ENCODE data around the gene NUDT22. TPM values are rescaled to one million over a fixed set of nuclear protein-coding genes. Genes with fewer than 3 reads are reported as not detected.

NUDT22 gene
- total and polyA plus RNA-seq, 2 of the 8 experiments (the other 6 are each of a cell fraction or from before 2014, with no cell fraction given), result 43.4 to 69.0 TPM

DNA sequence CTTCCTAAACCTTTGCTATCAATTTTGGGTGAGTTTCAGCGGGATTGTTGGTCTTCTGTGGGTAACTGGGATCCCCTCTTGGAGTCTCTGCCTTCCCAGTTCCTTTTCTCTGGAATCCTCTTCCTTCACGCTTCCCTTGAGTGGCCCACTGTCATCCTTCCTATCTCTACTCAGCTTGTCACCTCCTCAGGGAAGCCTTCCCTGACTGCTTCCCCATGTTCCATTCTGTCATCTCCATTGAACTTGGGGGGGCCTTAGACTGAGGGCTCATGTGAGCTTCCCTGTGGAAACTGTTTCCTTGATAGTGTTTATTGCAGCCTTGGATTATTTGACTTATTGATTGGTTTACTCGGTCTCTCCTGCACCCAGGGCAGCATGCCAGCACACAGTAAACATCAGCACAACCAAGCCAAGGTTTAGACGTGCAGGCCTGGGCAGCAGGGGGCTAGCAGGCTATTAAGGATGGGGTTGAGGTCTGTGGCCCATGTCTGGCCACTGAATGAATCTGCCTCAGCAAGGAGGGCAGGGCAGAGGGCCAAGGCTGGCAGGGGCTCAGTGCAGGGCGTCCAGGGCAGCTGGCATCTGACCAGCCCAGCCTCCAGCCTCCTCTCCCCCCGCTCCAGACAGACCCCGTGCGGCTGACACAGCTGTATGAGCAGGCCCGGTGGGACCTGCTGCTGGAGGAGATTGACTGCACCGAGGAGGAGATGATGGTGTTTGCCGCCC lies 7.3 kb upstream of the NUDT22 start (continued):
- TF ChIP-seq CTBP2 (IDR thresholded peaks at IDR 0.05; ENCODE audit: borderline replicate concordance, insufficient read depth, insufficient read length, low read length) (no peak), GABPA (IDR thresholded peaks at IDR 0.05; ENCODE audit: borderline replicate concordance, insufficient read depth, low read length) (no peak)
- TF ChIP-seq, protein P1, sequence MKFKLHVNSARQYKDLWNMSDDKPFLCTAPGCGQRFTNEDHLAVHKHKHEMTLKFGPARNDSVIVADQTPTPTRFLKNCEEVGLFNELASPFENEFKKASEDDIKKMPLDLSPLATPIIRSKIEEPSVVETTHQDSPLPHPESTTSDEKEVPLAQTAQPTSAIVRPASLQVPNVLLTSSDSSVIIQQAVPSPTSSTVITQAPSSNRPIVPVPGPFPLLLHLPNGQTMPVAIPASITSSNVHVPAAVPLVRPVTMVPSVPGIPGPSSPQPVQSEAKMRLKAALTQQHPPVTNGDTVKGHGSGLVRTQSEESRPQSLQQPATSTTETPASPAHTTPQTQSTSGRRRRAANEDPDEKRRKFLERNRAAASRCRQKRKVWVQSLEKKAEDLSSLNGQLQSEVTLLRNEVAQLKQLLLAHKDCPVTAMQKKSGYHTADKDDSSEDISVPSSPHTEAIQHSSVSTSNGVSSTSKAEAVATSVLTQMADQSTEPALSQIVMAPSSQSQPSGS (IDR thresholded peaks at IDR 0.05; ENCODE audit: low read length), result no peak

Data from H1 (cell line).